GM19043 (cell line): ENCODE data around the gene CYB561D2.

Experiments used
- ATAC-seq: cut with Tn5 transposase; IDR thresholded peaks from one replicate; pipeline ENCODE4 v1.9.1; 2021; ENCODE audit warnings: low read depth; ENCODE audit not compliant: unreplicated experiment

Gene CYB561D2

DNA sequence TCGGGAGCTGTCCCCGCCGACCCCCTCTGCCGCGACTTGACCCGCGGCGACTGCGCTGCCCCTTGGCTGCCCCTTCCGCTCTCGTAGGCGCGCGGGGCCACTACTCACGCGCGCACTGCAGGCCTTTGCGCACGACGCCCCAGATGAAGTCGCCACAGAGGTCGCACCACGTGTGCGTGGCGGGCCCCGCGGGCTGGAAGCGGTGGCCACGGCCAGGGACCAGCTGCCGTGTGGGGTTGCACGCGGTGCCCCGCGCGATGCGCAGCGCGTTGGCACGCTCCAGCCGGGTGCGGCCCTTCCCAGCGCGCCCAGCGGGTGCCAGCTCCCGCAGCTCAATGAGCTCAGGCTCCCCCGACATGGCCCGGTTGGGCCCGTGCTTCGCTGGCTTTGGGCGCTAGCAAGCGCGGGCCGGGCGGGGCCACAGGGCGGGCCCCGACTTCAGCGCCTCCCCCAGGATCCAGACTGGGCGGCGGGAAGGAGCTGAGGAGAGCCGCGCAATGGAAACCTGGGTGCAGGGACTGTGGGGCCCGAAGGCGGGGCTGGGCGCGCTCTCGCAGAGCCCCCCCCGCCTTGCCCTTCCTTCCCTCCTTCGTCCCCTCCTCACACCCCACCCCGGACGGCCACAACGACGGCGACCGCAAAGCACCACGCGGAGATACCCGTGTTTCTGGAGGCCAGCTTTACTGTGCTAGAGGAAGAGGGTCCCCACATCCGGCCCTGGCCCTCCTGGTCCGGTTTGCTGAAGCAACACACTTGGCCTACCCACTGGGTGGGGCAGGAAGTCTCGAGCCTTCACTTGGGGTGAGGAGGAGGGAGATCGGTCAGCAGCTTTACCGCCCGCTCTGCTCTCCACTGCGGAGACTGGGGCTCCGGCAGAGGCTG lies 10.0 kb upstream of the CYB561D2 start, which contains the start of gene RASSF1:
Gene RASSF1, minus strand, starts transcription at position 389 of the 882 bp plus-strand sequence. Its CDS starts 31 bp downstream, at position 358.
- peak; percentile 27 for ATAC-seq

DNA sequence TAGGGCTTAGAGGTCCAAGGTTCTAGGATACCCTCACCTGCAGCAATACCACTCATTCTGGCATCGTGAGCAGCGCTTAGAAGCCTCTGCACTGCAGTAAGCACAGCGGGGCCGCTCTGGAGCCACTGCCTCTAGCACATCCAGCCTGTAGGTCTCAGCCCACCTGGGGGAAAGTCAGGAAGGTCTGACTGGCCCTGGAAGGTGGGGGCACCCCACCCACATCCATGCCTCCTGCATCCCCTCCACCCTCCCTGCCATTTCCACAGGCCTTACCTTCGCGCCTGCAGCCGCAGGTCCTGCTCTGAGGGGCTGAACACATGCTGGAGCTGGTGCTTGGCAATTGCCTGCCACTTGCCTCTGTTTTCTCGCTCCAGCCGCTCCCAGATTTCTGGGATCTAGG lies 9.1 kb upstream of the CYB561D2 start:
- no peak for ATAC-seq

GRCh38 chr3:50341996-50342650 lies 8.5 kb upstream of the CYB561D2 start:
- no peak for ATAC-seq

- ATAC-seq = no peak
Measured at GRCh38 chr3:50342813-50343633, 7.6 kb upstream of the CYB561D2 start.

GRCh38 chr3:50345008-50345407 lies 5.7 kb upstream of the CYB561D2 start:
- no peak for ATAC-seq

DNA sequence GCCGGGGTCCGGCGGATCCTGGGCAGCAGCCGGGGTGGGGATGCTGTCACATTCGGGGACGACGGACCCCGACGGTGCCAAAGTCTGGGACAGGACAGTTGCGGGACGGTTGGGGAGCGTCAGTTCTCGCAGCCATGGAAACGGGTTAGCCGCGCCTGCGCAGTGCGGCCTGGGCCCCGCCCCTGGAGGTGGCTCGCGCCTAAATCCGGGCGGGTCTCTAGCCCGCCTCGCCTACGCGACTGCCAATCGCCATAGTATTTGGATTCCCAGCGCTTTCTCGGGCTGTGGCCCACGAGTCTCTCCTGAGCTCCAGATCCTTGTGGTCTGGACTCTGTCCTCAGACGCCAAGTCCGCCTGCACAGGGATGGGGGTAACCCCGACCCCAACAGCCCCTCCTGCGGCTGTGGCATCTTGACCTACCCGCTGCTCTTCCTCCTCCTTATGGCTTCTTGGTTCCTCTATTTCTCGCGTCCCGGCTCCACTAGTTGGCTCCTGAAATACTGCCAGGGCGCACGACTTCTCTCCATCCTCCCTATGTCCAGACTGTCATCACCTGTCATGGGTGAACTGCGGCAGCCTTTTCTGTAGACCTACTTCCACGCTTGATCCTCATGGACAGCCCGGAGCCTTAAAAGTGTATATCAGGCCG lies 5.0 kb upstream of the CYB561D2 start, which contains the start of gene ZMYND10:
Gene ZMYND10, minus strand, starts transcription at position 147 of the 649 bp plus-strand sequence. CDS start 153 bp downstream, outside the sequence.
- ATAC-seq = no peak

GRCh38 chr3:50347187-50347813 lies 3.4 kb upstream of the CYB561D2 start:
- ATAC-seq = no peak

GRCh38 chr3:50350213-50350526 lies 492 bp upstream of the CYB561D2 start:
- ATAC-seq = no peak

GRCh38 chr3:50351323-50351697 lies 648 bp downstream of the CYB561D2 start:
- ATAC-seq = no peak

DNA sequence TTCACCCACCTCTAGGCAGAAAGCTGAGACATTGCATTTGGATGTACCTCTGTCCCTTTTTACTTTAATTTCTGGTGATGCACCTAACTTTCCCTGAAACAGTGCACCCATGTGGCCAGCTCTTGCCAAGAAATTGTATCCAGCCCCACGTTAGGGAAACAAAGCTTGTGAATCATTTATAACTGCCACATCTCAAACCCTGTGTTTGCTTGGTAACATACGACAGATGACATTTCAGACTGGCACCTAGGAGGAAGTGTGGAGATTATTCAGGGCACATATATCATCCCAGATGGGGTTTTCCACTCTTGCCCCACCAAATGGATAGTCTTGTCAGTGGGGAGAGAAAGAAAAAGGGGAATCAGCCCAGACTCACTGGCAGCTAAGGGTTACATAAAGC lies 2.1 kb downstream of the CYB561D2 start:
- ATAC-seq = no peak

- no peak for ATAC-seq
Measured at GRCh38 chr3:50353245-50354004, 2.8 kb downstream of the CYB561D2 start.

GRCh38 chr3:50354186-50354764 lies 3.6 kb downstream of the CYB561D2 start:
- no peak for ATAC-seq

- ATAC-seq = no peak
Measured at GRCh38 chr3:50354850-50355249, 4.2 kb downstream of the CYB561D2 start.

GRCh38 chr3:50355829-50356552 lies 5.3 kb downstream of the CYB561D2 start:
- no peak for ATAC-seq

DNA sequence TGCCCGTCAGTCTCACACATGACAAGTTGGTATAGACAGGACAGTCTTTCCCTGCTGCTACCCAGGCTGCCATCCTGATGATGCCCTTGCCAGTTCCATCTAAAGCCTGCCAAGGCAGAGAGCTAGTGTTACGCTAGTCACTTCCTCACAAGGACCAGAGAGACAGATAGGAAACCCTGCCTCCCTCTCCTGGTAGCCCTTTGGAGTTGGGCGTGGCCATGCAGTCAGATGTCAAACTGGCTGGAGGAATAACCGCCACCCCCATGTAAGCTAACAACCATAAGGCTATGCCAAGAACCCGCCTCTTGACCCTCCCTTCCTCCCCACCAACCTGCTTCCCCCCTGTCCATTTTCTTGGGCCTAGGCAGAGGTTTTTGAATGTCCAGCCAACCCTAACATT lies 5.9 kb downstream of the CYB561D2 start:
- no peak for ATAC-seq

DNA sequence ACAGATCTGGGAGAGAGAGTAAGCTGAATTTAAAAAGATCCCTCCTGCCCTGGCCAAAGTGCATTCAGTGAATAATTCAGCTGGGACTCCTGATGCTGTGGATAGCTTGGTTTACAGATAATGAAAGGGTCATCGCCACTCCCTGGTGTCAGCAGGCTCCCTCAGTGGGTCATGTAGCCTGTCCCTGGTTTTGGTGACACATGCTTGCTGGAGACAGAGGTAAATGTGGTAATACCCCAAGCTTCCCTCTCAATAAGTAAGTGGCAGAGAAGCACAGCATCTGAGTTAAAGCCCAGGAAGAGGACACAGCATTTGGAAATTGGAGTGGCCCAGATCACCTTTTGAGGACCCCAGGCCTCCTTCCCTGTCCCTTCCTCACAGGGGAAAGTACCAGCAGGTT lies 6.8 kb downstream of the CYB561D2 start:
- no peak for ATAC-seq

DNA sequence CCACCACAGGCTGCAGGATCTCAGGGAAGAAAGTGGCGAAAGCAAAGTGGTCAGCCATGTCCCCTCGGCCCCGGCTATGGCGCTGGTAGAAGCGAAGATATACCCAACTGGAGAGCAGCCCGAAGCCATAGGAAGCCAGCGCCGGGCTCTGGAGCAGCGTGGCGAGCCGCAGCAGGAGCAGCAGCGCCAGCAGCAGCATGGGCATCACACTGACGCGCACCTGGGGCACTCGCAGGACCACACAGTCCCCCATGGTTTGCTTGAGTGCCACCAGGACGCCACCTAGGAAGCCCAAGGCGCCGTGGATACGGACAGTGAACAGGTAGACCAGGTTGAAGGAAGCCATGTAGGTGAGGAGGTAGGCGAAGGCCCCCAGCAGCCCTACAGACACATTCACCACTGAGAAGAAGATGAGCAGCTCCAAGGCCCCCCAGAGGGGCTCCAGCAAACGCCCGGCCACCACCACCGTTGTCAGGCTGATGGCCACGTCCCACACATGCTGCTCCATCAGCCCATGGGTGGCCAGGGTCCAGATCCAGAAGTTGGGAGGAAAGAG lies 7.8 kb downstream of the CYB561D2 start:
- ATAC-seq = no peak
